K562 (cell line): ENCODE measurements around the gene EFNA1. TPM values are rescaled to one million over a fixed set of nuclear protein-coding genes. Genes with fewer than 3 reads are reported as not detected.

Experiments used
- ATAC-seq: fragments of 200-7000 bp; cut with Tn5 transposase; 3 replicates; pipeline ENCODE4 v1.9.1; 2020; ENCODE audit warnings: moderate library complexity
- BruUV-seq: library from RNA; stranded (reverse); fragments of 400-500 nt; replicated peaks from 2 replicates; lab custom pipeline; 2021; lab: Mats Ljungman, UMichigan
- CTCF ChIA-PET: fragments of 300-600 bp; formaldehyde crosslinking; extraction: SDS; loops from one replicate; lab custom pipeline; 2021; ENCODE audit warnings: low intra/inter-chr PET ratio; lab: Yijun Ruan, JAX
- POLR2A ChIA-PET: fragments of 300-600, 350-650 bp; sonication (Branson Sonifier 250); formaldehyde crosslinking; extraction: SDS; loops from one replicate; lab custom pipeline; 2021; ENCODE audit warnings: antibody characterized with exemption, inconsistent platforms; lab: Yijun Ruan, JAX
- DNase-seq, 4 experiments: peaks; one replicate each; pipeline versions ENCODE4 v3.0.0 to v3.0.0-alpha.2; 2011 to 2018; ENCODE audit warnings: low spot score in 3 of 4, mixed read lengths in 3 of 4; ENCODE audit errors: extremely low read depth in 1 of 4
- FAIRE-seq: peaks from 2 replicates; lab custom pipeline; 2011; peaks lifted over from hg19 to GRCh38; lab: Jason Lieb, UNC
- H2AFZ ChIP-seq: 2 replicates; pipeline ENCODE4 v1.6.0; 2011; ENCODE audit warnings: low read depth, low read length, control low read depth, inconsistent platforms
- H3K27ac ChIP-seq: fragments of 200-600 bp; 3 replicates; pipeline ENCODE4 v1.8.0; 2011; ENCODE audit warnings: low read depth, mild to moderate bottlenecking, control low read depth, inconsistent platforms, low read length, moderate library complexity, mixed read lengths; ENCODE audit errors: extremely low read depth
- H3K27me3 ChIP-seq, 2 experiments: fragments of 300-600 bp in 1 of 2; 2 replicates in 1 of 2; 3 replicates in 1 of 2; pipeline versions ENCODE4 v1.6.0 to v1.8.0; 2011; ENCODE audit warnings: inconsistent platforms in 2 of 2, low read length in 2 of 2, mild to moderate bottlenecking in 1 of 2, mixed read lengths in 1 of 2, moderate library complexity in 1 of 2; ENCODE audit not compliant: control insufficient read depth in 2 of 2, insufficient read depth in 2 of 2
- H3K36me3 ChIP-seq: fragments of 300-600 bp; 3 replicates; pipeline ENCODE4 v1.8.0; 2011; ENCODE audit warnings: mild to moderate bottlenecking, low read length, inconsistent platforms; ENCODE audit not compliant: control insufficient read depth, insufficient read depth
- H3K4me1 ChIP-seq, 2 experiments: fragments of 200-600 bp in 1 of 2; replicated peaks in 1 of 2; 2 replicates in 1 of 2; 3 replicates in 1 of 2; pipeline versions ENCODE4 v1.5.1 to v1.8.0; 2011; ENCODE audit warnings: inconsistent platforms in 2 of 2, low read length in 2 of 2, mild to moderate bottlenecking in 1 of 2, mixed read lengths in 1 of 2, moderate library complexity in 1 of 2; ENCODE audit not compliant: control insufficient read depth in 2 of 2, insufficient read depth in 2 of 2
- H3K4me2 ChIP-seq: 2 replicates; pipeline ENCODE4 v1.6.1; 2011; ENCODE audit warnings: low read length, control low read depth, inconsistent platforms, mixed read lengths; ENCODE audit not compliant: insufficient read depth
- H3K4me3 ChIP-seq: fragments of 200-600 bp; sonication (generic), shearing (Covaris generic); 2 replicates; pipeline ENCODE4 v1.5.1; 2016; ENCODE audit warnings: control low read depth, inconsistent platforms
- H3K79me2 ChIP-seq: fragments of 200-600 bp; 3 replicates; pipeline ENCODE4 v1.8.0; 2011; ENCODE audit warnings: low read length, inconsistent platforms; ENCODE audit not compliant: control insufficient read depth, insufficient read depth
- H3K9ac ChIP-seq, 2 experiments: 2 replicates each; pipeline versions ENCODE4 v1.6.0 to v1.6.1; 2011; ENCODE audit warnings: low read depth in 2 of 2, low read length in 2 of 2, control low read depth in 1 of 2, inconsistent platforms in 1 of 2, mild to moderate bottlenecking in 1 of 2, mixed read lengths in 1 of 2; ENCODE audit not compliant: insufficient read depth in 1 of 2
- H3K9me1 ChIP-seq: one replicate; pipeline ENCODE4 v1.6.0; 2011; ENCODE audit warnings: inconsistent platforms, mild to moderate bottlenecking, low read length, moderate library complexity; ENCODE audit not compliant: control insufficient read depth, insufficient read depth
- H3K9me3 ChIP-seq: replicated peaks from 2 replicates; pipeline ENCODE4 v1.5.1; 2011; ENCODE audit warnings: low read depth, low read length, inconsistent platforms; ENCODE audit not compliant: control insufficient read depth, insufficient read depth
- H4K20me1 ChIP-seq: replicated peaks from 2 replicates; pipeline ENCODE4 v1.6.1; 2011; ENCODE audit warnings: low read length, inconsistent platforms, mixed read lengths; ENCODE audit not compliant: control insufficient read depth, insufficient read depth
- ATF7 ChIP-seq: fragments of 450-650 bp; IDR thresholded peaks from 2 replicates; pipeline ENCODE4 v1.7.1; 2014; ENCODE audit warnings: mild to moderate bottlenecking, moderate library complexity
- CREM ChIP-seq: IDR thresholded peaks from 2 replicates; pipeline ENCODE4 v1.6.1; 2014; ENCODE audit warnings: antibody characterized with exemption, low read depth
- CTBP1 ChIP-seq: fragments of 450-650 bp; IDR thresholded peaks from 2 replicates; pipeline ENCODE4 v1.6.1; 2016; ENCODE audit warnings: borderline replicate concordance
- HNRNPL ChIP-seq: fragments of 200-400 bp; formaldehyde crosslinking; IDR thresholded peaks from 2 replicates; pipeline ENCODE4 v1.6.1; 2017; ENCODE audit warnings: low read depth, mild to moderate bottlenecking, low read length
- MGA ChIP-seq: fragments of 450-650 bp; IDR thresholded peaks from 2 replicates; pipeline ENCODE4 v1.6.1; 2016; ENCODE audit warnings: mild to moderate bottlenecking, moderate library complexity
- SIX5 ChIP-seq, 2 experiments: IDR thresholded peaks; 2 replicates each; pipeline ENCODE4 v1.6.1; 2011; ENCODE audit warnings: low read length in 2 of 2, borderline replicate concordance in 1 of 2, low read depth in 1 of 2, mild to moderate bottlenecking in 1 of 2, moderate library complexity in 1 of 2; ENCODE audit not compliant: insufficient read depth in 1 of 2
- SOX6 ChIP-seq: fragments of 450-650 bp; IDR thresholded peaks from 2 replicates; pipeline ENCODE4 v1.6.1; 2014; ENCODE audit warnings: mild to moderate bottlenecking
- WGBS: fragments of 100-300 bp; shearing (Covaris generic); methylation state at CpG from one replicate; pipeline ENCODE4 v1.1.6; 2016; ENCODE audit warnings: low coverage, mixed read lengths; ENCODE audit not compliant: insufficient coverage; ENCODE audit errors: missing lambda C conversion rate; 5-methylcytosine and 5-hydroxymethylcytosine counted together
- in situ Hi-C: fragments of 300-500 bp; cut with MboI; formaldehyde crosslinking; loops from 4 replicates; pipeline ENCODE4 v1.15.0; 2018; ENCODE audit warnings: inconsistent platforms, mixed read lengths
- intact Hi-C: fragments of 100-400 bp; cut with micrococcal nuclease; formaldehyde crosslinking; loops from 2 replicates; pipeline ENCODE4 v1.14.2; 2022
- polyA plus RNA-seq, 8 experiments: library from polyadenylated mRNA; depleted of rRNA in 4 of 8; stranded (reverse) in 5 of 8; unstranded in 3 of 8; fragments of >200 nt; fragmentation: Nextera tagmentation in 2 of 8; fragmentation: Illumina TruSeq in 1 of 8; extraction: Ambion mirVana in 2 of 8; extraction: Trizol in 1 of 8; gene quantifications; 2 replicates each; pipeline versions ENCODE4 v1.2.1 to v1.2.3, GENCODE V29; 2011 to 2014; ENCODE audit warnings: inconsistent platforms in 1 of 8, missing spikeins in 1 of 8
- total RNA-seq, 7 experiments: library from RNA; depleted of rRNA in 6 of 7; stranded (reverse); fragments of >200 nt in 6 of 7; fragmentation: Illumina TruSeq in 2 of 7; extraction: Trizol in 2 of 7; gene quantifications; 2 replicates each; pipeline versions ENCODE4 v1.2.1 to v1.2.3, GENCODE V29; 2011 to 2021; ENCODE audit warnings: low replicate concordance in 1 of 7

Gene EFNA1
- total and polyA plus RNA-seq, 9 of the 15 experiments (the other 6 are each of a cell fraction or from before 2014, with no cell fraction given): 2.1 to 9.3 (median 3.0) TPM

- H3K4me2 ChIP-seq: peak overlapping the region; percentile 66
- CTCF ChIA-PET: interaction anchor here (0.7 to 2.6 kb wide), 4 partner anchors 29 to 133 kb away, joined by 3 to 59 read pairs (median 5); partner anchors contain the start of gene KRTCAP2
- peak; percentile 95 for FAIRE-seq
- no peak for TF ChIP-seq HNRNPL
- TF ChIP-seq CREM: peak; percentile 48; the same call in 1 of the 2 replicates
- peak in 1 of 2 experiments; percentile 6; a peak in 1 of 4 replicates for TF ChIP-seq SIX5 (IDR thresholded peaks at IDR 0.05; ENCODE audit: borderline replicate concordance in 1 of 2, insufficient read depth in 1 of 2, low read depth in 1 of 2, low read length in 2 of 2)
- 0 out of 2 replicates have a peak, but pooled peaks have one; percentile 27 for TF ChIP-seq ATF7
- peak; percentile 26; the same call in 1 of the 2 replicates for TF ChIP-seq SOX6
- TF ChIP-seq MGA: peak; percentile 80
- peak; percentile 70; the same call in 1 of the 2 replicates for TF ChIP-seq CTBP1
Observed at GRCh38 chr1:155091071-155092051, 36.3 kb upstream of the EFNA1 start.

More at GRCh38 chr1:155091071-155092051, 36.3 kb upstream of the EFNA1 start:
- POLR2A ChIA-PET: interaction anchor here (0.6 to 1.5 kb wide), 10 partner anchors 11 to 105 kb away, joined by 3 to 9 read pairs (median 3); partner anchors contain the start of genes KRTCAP2 and SLC50A1
- Histone ChIP-seq H2AFZ (peak overlapping the region; percentile 99), H3K4me3 (no peak overlapping the region), H3K27ac (no peak overlapping the region), H3K79me2 (no peaks in the 10 kb centered on the region; the same call in 2 of the 3 replicates), H4K20me1 (no peaks in the 10 kb centered on the region), H3K9me1 (peaks cover 5% of the 10 kb centered on the region), H3K4me1 (peaks cover 12 to 24% of the 10 kb centered on the region in 2 experiments; a peak in 4 of 5 replicates), H3K9ac (peak overlapping the region; percentile 34 to 87; a peak in 3 of 4 replicates), H3K9me3 (no peaks in the 10 kb centered on the region), H3K36me3 (peaks cover 6% of the 10 kb centered on the region; the same call in 1 of the 3 replicates), H3K27me3 (peaks cover 0 to 3% of the 10 kb centered on the region in 2 experiments; a peak in 1 of 5 replicates)
- BruUV-seq: no TSS peak
- intact Hi-C loops (loop anchor here (1.0 to 10.0 kb wide), 2 partner anchors 76 to 503 kb away; no protein-coding TSS in a partner anchor), in situ Hi-C loops (loop anchor here (5.0 to 10.0 kb wide), 2 partner anchors 76 to 503 kb away; no protein-coding TSS in a partner anchor)
- WGBS: 19% methylated on average over 28 of the region's 29 CpGs
- DNase-seq: peak; percentile 79 to 92 (median 82)
- ATAC-seq: peak; percentile 89
